ENCODE measurements around the gene WNT16. TPM values are rescaled to one million over a fixed set of nuclear protein-coding genes. Genes with fewer than 3 reads are reported as not detected.

Gene WNT16
- total RNA-seq, 1 donor from 2014 or later = not detected

DNA sequence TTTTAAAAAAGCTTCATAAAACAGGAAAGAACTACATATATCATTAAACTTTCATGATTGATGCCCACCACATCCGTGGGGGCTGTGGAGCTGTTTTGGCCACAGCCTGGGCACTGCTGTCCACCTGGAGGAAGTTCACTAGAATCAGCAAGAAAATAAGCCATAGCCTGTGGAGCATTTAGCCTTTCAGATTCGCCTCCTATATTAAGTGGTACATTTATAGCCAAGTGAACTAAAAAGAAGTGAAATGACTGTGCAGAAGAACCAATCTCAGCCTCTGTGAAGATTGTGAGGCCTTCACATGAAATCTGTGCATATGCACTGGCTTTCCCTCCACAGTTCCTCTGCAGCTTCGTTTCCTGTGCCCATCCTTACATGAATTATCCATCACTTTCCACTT, 23.5 kb downstream of the WNT16 start:
- TF ChIP-seq, protein P1, sequence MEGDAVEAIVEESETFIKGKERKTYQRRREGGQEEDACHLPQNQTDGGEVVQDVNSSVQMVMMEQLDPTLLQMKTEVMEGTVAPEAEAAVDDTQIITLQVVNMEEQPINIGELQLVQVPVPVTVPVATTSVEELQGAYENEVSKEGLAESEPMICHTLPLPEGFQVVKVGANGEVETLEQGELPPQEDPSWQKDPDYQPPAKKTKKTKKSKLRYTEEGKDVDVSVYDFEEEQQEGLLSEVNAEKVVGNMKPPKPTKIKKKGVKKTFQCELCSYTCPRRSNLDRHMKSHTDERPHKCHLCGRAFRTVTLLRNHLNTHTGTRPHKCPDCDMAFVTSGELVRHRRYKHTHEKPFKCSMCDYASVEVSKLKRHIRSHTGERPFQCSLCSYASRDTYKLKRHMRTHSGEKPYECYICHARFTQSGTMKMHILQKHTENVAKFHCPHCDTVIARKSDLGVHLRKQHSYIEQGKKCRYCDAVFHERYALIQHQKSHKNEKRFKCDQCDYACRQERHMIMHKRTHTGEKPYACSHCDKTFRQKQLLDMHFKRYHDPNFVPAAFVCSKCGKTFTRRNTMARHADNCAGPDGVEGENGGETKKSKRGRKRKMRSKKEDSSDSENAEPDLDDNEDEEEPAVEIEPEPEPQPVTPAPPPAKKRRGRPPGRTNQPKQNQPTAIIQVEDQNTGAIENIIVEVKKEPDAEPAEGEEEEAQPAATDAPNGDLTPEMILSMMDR (IDR thresholded peaks at IDR 0.05) = no peak
- TF ChIP-seq EZH2 (IDR thresholded peaks at IDR 0.05) = no peak
- TF ChIP-seq EZH2phosphoT487 (IDR thresholded peaks at IDR 0.05) = no peak
- Histone ChIP-seq H3K4me1 (no peaks in the 10 kb centered on the region), H3K36me3 (peaks cover 23% of the 10 kb centered on the region), H3K9me3 (ENCODE audit: low read depth) (no peaks in the 10 kb centered on the region), H3K79me2 (ENCODE audit: low read depth) (no peaks in the 10 kb centered on the region), H3K27me3 (no peaks in the 10 kb centered on the region), H3K9ac (no peak overlapping the region), H3K4me3 (no peak overlapping the region), H3F3A (ENCODE audit: low read depth) (no peaks in the 10 kb centered on the region), H4K20me1 (ENCODE audit: low read depth) (no peaks in the 10 kb centered on the region), H2AFZ (replicated peaks) (no peak overlapping the region), H3K27ac (no peak overlapping the region), H3K4me2 (no peak overlapping the region)
- no peaks in the 10 kb centered on the region for H3K9me3 Mint-ChIP-seq
- H3K27me3 Mint-ChIP-seq (ENCODE audit: insufficient read depth, low read depth) = no peaks in the 10 kb centered on the region
- peaks cover 27% of the 10 kb centered on the region for H3K36me3 Mint-ChIP-seq
- no peak overlapping the region for H3K4me3 Mint-ChIP-seq
- peaks cover 3% of the 10 kb centered on the region for H3K4me1 Mint-ChIP-seq
- DNase-seq (ENCODE audit: low spot score) = no peak
- H3K27ac Mint-ChIP-seq = no peak overlapping the region

DNA sequence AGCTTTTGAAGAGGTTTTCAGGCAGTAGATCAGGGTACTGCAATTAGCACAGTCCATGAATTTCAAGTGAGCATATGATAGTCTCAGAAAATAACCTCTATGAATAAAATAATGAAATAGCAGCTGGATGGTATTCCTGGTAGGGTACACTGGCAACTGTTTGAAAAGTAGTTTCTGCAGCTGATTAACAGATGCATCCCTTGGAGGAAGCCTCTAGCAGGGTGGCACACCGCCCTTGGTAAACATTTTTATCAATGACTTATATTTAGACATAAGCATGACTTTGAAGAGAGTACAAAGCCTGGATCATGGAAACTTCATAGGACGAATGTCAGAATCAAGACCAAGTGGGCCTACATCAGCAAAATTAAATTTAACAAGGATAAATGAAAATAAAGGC, 26.8 kb downstream of the WNT16 start:
- no peaks in the 10 kb centered on the region for H3K9me3 Mint-ChIP-seq
- no peak overlapping the region for H3K27ac Mint-ChIP-seq
- DNase-seq (ENCODE audit: low spot score) = no peak

DNA sequence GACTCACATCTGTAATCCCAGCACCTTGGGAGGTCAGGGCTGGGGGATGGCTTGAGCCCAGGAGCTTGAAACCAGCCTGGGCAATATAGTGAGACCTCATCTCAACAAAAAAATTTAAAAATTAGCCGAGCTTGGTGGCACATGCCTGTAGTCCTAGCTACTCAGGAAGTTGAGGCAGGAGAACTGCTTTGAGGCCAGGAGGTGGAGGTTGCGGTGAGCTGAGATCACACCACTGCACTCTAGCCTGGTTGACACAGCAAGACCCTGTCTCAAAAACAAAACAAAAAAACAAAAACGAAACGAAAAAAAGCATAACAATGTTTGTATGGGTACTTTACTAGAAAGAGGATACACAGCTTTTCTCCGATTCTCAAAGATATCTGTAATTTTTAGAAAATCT, 31.8 kb downstream of the WNT16 start:
- Histone ChIP-seq H3K4me3 (no peak overlapping the region), H3F3A (ENCODE audit: low read depth) (no peaks in the 10 kb centered on the region), H3K79me2 (ENCODE audit: low read depth) (no peaks in the 10 kb centered on the region), H3K9ac (no peak overlapping the region), H3K27me3 (no peaks in the 10 kb centered on the region), H3K4me1 (no peaks in the 10 kb centered on the region), H3K36me3 (peaks cover 49% of the 10 kb centered on the region), H4K20me1 (ENCODE audit: low read depth) (no peaks in the 10 kb centered on the region), H2AFZ (replicated peaks) (no peak overlapping the region), H3K4me2 (no peak overlapping the region), H3K27ac (no peak overlapping the region), H3K9me3 (ENCODE audit: low read depth) (no peaks in the 10 kb centered on the region)
- Mint-ChIP-seq H3K27ac (no peak overlapping the region), H3K9me3 (no peaks in the 10 kb centered on the region), H3K4me3 (no peak overlapping the region), H3K36me3 (peaks cover 35% of the 10 kb centered on the region), H3K4me1 (no peaks in the 10 kb centered on the region), H3K27me3 (ENCODE audit: insufficient read depth, low read depth) (peaks cover 2% of the 10 kb centered on the region)
- TF ChIP-seq EZH2phosphoT487 (IDR thresholded peaks at IDR 0.05) (no peak), EZH2 (IDR thresholded peaks at IDR 0.05) (no peak)
- TF ChIP-seq, protein P1 (IDR thresholded peaks at IDR 0.05) = no peak
- DNase-seq (ENCODE audit: low spot score) = no peak

More for the DNA sequence above, 26.8 kb downstream of the WNT16 start:
- Histone ChIP-seq H3K27ac (no peak overlapping the region), H2AFZ (replicated peaks) (no peak overlapping the region), H3K9ac (no peak overlapping the region), H3K4me1 (no peaks in the 10 kb centered on the region), H3K9me3 (ENCODE audit: low read depth) (no peaks in the 10 kb centered on the region), H4K20me1 (ENCODE audit: low read depth) (no peaks in the 10 kb centered on the region), H3K79me2 (ENCODE audit: low read depth) (no peaks in the 10 kb centered on the region), H3F3A (ENCODE audit: low read depth) (no peaks in the 10 kb centered on the region), H3K4me2 (no peak overlapping the region), H3K36me3 (peaks cover 46% of the 10 kb centered on the region), H3K27me3 (no peaks in the 10 kb centered on the region), H3K4me3 (no peak overlapping the region)
- Mint-ChIP-seq H3K4me1 (no peaks in the 10 kb centered on the region), H3K27me3 (ENCODE audit: insufficient read depth, low read depth) (no peaks in the 10 kb centered on the region), H3K4me3 (no peak overlapping the region), H3K36me3 (peaks cover 30% of the 10 kb centered on the region)
- TF ChIP-seq EZH2phosphoT487 (IDR thresholded peaks at IDR 0.05) (no peak), EZH2 (IDR thresholded peaks at IDR 0.05) (no peak)
- TF ChIP-seq, protein P1 (IDR thresholded peaks at IDR 0.05) = no peak

Data from neural progenitor cell (in vitro differentiated cells).